ENCODE results near the gene DNASE2B.

Gene DNASE2B

DNA sequence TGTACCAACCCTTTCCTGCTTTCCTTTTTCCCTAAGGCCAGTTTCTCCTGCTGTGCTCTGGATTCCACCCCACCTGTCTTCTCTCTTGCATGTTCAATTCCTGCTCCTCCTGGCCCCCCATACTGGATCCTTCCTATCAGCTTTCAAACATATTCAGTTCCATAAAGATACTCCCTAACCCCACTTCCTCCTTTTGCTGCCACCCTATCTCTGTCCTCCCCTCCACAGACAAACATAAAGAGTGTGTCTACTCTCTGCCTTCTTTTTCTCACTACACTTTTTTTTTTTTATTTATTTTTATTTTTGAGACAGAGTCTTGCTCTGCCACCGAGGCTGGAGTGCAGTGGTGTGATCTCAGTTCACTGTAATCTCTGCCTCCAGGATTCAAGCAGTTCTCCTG is 63.8 kb downstream of the DNASE2B start:
- Histone ChIP-seq H3K27ac (no peak overlapping the region), H3K36me3 (no peaks in the 10 kb centered on the region), H3K9me3 (ENCODE audit: severe bottlenecking) (no peaks in the 10 kb centered on the region), H3K27me3 (ENCODE audit: insufficient read depth, low read depth, severe bottlenecking) (no peaks in the 10 kb centered on the region), H3K4me3 (ENCODE audit: low read depth, low read length) (no peak overlapping the region)
- DNase-seq = no peak
- no peak for TF ChIP-seq CTCF (IDR thresholded peaks at IDR 0.05; ENCODE audit: low read depth, low read length)

Data from WERI-Rb-1 (cell line).